Stimulated activated CD8-positive, alpha-beta memory T cell treated with anti-CD3 and anti-CD28 coated beads, Interleukin-2, amount 100 ng/mL, for 48 hours (primary cell): ENCODE data around the gene FSD2.
"Not testable (repeated sequence)": the region's sequence is repeated elsewhere in the genome, so short reads cannot be mapped to it uniquely, and the experiment has no call there.

ENCODE experiments used
- DNase-seq, 2 donors: peaks; one replicate each; pipeline ENCODE4 v3.0.0-alpha.2; 2020; ENCODE audit warnings: low read depth in 2 of 2

FSD2 gene

DNA sequence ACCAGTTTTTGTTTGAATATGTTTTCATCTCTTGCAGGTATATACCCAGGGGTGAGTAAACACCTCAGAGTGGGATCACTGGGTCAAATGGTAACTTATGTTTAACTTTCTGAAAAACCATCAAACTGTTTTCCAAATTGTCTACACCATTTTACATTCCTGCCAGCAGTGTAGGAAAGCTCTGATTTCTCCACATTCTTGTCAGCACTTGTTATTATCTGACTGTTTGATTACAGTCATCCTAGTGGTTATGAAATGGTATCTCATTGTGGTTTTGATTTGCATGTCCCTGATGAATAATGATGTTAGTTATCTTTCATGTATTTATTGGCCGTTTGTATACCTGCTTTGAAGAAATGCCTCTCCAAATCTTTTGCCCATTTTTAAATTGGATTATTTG, 13.8 kb downstream of the FSD2 start:
- no peak for DNase-seq

DNA sequence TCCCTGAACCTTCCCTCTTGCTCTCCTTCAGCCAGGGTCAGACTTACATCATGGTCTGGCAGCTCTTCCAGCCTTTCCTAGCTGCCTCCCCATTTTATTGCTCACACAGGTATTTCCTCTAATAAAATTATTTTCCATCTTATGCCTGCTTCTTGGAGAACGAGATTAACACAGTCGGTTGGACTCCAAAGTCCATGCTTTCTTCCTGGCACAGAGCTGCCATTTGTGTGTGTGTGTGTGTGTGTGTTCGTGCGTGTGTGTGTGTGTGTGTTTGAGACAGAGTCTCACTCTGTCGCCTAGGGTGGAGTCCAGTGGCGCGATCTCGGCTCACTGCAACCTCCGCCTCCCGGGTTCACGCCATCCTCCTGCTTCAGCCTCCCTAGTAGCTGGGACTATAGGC, 15.5 kb downstream of the FSD2 start:
- DNase-seq, result no peak

DNA sequence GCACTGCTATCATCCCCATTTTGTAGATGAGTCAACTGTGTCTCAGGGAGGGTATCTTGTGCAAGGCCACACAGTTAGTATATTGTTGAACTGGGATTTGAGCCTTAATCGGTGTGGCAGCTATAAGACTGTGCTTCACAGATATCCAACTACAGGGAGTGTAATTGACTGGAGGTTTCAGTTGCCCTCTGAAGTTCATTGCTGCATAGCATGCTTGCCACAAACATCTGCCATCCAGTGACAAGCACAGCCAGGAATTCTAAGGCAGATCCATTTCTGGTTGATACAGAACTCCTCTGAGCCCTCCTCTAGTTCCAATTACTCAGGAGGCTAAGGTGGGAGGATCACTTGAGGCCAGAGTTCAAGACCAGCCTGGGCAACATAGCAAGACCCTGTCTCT, 16.4 kb downstream of the FSD2 start:
- no peak for DNase-seq

DNA sequence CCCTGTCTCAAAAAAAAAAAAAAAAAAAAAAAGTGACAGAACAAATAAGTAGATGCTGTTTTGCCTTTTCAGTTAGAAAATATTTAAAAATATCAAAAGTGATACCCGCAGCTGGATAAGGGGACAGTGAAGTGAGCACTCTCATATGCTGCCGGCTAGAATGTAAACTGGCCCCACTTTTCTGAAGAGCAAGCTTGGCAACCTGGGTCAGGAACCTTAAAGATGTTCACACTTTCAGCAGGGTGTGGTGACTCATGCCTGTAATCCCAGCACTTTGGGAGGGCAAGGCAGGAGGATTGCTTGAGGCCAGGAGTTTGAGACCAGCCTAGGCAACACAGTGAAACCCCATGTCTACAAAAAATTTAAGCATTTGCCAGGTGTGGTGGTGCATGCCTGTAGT, 17.4 kb downstream of the FSD2 start:
- no peak for DNase-seq

DNA sequence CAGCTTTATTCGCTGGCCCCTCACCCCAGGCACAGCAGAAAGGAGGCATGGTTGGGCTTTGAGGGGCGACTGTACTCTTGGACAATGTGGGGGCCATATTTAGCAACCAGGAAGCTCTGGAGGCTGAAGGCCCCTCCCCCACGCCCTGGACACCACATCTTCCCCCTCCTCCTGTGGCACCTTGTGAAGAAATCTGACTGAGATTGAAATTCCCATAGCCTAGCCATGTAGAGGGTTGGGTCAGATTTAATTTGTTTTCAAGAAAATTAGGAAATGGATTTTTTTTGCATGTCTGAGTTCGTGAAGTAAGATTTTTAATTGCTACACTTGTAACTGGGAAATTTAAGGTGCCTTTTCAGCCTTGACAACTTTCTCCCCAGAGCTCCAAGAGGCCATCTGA, 24.5 kb downstream of the FSD2 start:
- DNase-seq, result no peak

DNA sequence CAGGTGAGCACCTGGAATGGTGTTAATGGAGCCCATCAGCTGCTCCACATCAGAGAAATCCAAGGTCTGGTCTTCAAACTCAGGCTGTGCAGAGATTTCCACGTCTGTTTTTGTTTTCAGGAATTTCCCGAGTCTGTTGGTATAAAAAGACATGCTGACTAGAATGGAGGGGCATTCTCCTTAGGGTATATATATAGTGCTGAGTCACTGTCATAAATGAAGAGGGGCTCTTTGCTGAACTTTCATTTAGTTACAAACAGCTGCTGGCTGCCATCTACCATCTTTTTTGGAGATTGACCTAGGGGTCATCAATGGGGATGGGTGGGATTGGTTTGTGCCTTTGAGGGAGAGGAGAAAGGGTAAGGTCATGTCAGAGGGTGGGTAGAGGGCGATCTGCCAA, 27.1 kb downstream of the FSD2 start:
- no peak for DNase-seq

- no peak for DNase-seq
These were observed 31.4 kb downstream of the FSD2 start for GRCh38 chr15:82774496-82774895.

GRCh38 chr15:82771789-82772607, 33.9 kb downstream of the FSD2 start:
- DNase-seq, result no peak

DNA sequence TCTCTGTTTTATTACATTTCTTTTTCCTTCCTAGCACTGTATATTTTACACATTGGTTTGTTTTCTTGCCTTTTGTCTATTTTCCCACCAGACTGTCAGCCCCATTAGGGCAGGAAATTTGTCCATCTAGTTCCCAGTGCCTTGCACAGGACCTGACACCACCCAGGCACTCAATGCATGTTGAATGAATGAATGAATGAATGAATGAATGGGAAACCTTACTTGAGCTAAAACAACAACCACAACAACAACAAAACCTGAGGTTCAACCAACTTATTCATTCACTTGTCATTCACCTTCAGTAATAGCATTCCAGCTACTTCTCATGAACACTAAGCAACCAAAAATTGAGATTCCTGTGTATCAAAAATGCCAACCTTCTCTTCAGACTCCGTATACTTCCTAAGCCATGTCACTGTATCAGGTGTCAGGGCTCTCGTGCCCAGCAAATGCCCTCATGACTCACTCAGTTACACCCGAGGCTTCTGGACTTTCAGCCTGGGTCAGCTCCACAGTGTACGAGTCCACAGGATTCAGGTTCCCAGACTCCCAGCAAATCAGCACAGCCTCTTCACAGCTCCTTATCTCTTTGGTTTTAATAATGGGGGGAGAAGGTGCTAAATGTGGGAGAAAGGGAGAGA, 37.3 kb downstream of the FSD2 start:
- DNase-seq, result no peak

DNA sequence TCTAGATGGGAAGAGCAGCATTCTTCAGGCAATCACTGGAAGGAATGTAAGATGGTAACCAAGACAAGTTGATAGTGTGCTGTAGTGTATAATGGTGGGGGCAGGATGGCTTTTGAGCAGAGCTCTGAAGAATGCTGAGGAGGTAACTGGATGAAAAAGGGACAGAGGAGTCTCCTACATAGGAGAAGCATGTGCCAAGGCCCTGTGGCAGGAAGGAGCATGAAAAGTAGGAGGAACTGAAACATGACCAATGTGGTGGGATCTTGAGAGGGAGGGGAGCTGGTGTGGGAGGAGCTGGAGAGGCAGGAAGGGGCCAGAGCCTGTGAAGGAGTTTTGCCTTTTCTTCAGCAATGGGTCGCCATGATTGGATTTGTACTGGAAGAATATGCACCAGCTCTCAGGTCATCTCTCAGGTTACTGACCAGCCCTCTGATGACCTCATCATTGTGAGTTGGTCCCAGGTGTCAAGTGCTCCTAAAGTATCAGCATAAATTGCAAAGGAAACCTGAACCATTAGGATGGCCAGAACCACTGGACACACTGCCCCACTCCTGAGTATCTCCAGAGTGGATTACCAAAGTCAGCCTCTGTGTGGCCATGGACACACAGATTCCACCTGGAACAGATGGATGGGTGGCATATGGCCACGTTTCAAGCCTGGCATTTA, 38.6 kb downstream of the FSD2 start:
- no peak for DNase-seq

- not testable (repeated sequence) for DNase-seq
These were observed 39.7 kb downstream of the FSD2 start for GRCh38 chr15:82766201-82766600.

GRCh38 chr15:82764740-82765139, 41.1 kb downstream of the FSD2 start:
- DNase-seq, result no peak

DNA sequence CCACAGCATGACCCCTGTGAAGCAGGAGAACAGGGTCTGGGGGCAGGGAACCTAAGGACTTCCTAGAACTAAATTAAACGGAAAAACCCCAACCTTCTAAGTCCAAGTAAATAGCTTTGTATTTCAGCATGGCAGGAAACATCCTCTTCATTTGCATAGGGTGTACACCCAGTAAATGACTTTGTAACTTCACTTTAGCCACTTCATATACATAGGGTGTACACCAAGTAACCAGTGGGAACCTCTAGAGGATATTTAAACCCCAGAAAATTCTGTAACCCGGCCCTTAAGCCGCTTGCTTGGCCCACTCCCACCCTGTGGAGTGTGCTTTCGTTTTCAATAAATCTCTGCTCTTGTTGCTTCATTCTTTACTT, 41.8 kb downstream of the FSD2 start:
- DNase-seq, result no peak

GRCh38 chr15:82763361-82764116, 42.3 kb downstream of the FSD2 start:
- DNase-seq, result no peak

DNA sequence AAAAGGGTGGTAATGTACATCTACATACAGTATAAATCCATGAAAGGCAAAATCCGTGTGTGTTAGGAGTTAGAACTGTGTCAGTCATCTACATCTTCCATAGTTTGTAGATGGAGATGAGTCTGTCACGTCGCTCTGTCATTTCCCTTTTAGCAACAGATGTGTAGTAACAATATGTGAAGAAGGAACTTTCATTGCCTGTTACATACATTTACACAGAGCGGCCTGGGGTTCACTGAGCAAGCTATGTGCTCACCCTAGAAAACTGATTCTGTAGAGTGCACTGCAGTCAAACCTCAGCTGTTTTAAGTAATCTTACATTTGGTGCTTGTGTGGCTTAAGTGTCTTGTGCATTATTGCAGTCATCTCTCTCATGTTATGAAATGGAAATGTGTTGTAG, 54.6 kb downstream of the FSD2 start:
- no peak for DNase-seq

DNA sequence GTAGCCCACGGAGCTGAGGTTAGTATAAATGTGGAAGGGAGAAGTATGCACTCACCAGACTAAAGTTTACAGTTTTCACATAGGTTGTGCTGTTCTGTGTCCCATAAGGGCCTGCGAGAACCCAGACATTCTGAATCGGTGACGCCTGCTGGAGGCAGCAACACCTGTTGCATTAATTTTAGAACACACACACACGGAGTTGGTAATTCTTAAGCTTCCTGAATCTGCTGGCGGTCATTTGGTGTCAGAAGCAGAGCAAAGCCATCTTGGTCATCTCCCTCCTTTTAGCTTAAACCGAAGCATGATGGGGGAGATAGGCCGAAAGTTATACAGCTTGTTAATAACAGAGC, 55.1 kb downstream of the FSD2 start:
- no peak for DNase-seq

- DNase-seq, result peak; percentile 70 to 85
These were observed 55.7 kb downstream of the FSD2 start for GRCh38 chr15:82749951-82750830.

DNA sequence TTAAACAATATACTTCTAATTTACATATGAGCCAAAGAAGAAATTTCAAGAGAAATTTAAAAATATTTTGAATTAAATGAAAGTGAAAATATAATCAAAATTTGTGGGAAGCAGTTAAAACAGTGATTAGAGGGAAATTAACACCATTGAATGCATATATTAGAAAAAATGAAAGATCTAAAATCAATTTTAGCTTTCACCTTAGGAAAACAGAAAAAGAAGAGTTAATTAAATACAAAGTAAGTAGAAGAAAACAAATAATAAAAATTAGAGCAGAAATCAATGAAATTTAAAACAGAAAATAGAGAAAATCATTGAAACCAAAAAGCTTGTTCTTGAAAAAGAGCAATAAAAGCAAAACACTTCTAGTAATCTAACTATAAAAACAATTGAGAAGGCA, 57.6 kb downstream of the FSD2 start:
- DNase-seq, result no peak

GRCh38 chr15:82743810-82744209, 62.1 kb downstream of the FSD2 start:
- DNase-seq, result no peak

- DNase-seq, result no peak
These were observed 63.7 kb downstream of the FSD2 start for GRCh38 chr15:82742134-82742533.

GRCh38 chr15:82739086-82739485, 66.8 kb downstream of the FSD2 start:
- DNase-seq, result no peak
